Keratinocyte (primary cell): ENCODE data around the gene MAGEB1. TPM values are rescaled to one million over a fixed set of nuclear protein-coding genes. Genes with fewer than 3 reads are reported as not detected.

ENCODE experiments used
- DNase-seq: peaks from one replicate; pipeline ENCODE4 v3.0.0-alpha.2; 2011; ENCODE audit warnings: low read depth, missing footprints, low spot score
- FAIRE-seq: peaks from 2 replicates; lab custom pipeline; 2011; peaks lifted over from hg19 to GRCh38; lab: Jason Lieb, UNC
- H2AFZ ChIP-seq: 2 replicates; pipeline ENCODE4 v1.6.0; 2012; ENCODE audit warnings: low read length, control low read depth, inconsistent platforms; ENCODE audit not compliant: control insufficient read depth
- H3K27ac ChIP-seq: 2 replicates; pipeline ENCODE4 v1.5.1; 2011; ENCODE audit warnings: low read length; ENCODE audit not compliant: control insufficient read depth, insufficient read depth
- H3K27me3 ChIP-seq: 3 replicates; pipeline ENCODE4 v1.6.0; 2011; ENCODE audit warnings: low read length; ENCODE audit not compliant: control insufficient read depth, insufficient read depth; ENCODE audit errors: extremely low read depth
- H3K36me3 ChIP-seq, 2 experiments: 2 replicates in 1 of 2; 3 replicates in 1 of 2; pipeline ENCODE4 v1.5.1; 2011; ENCODE audit warnings: low read length in 2 of 2, mild to moderate bottlenecking in 1 of 2; ENCODE audit not compliant: control insufficient read depth in 2 of 2, insufficient read depth in 2 of 2; ENCODE audit errors: extremely low read depth in 1 of 2
- H3K4me1 ChIP-seq: 3 replicates; pipeline ENCODE4 v1.5.1; 2011; ENCODE audit warnings: low read length; ENCODE audit not compliant: control insufficient read depth, insufficient read depth; ENCODE audit errors: extremely low read depth
- H3K4me2 ChIP-seq: 3 replicates; pipeline ENCODE4 v1.6.0; 2011; ENCODE audit warnings: low read depth, low read length; ENCODE audit not compliant: control insufficient read depth, insufficient read depth; ENCODE audit errors: extremely low read depth
- H3K4me3 ChIP-seq, 3 experiments: fragments of 200-600 bp in 1 of 3; sonication (generic) in 1 of 3; 2 replicates in 2 of 3; 3 replicates in 1 of 3; pipeline ENCODE4 v1.5.1; 2011 to 2016; ENCODE audit warnings: low read length in 3 of 3, mild to moderate bottlenecking in 3 of 3, control low read depth in 2 of 3, inconsistent platforms in 1 of 3, low read depth in 1 of 3, mixed read lengths in 1 of 3, mixed run types in 1 of 3, moderate library complexity in 1 of 3; ENCODE audit not compliant: control insufficient read depth in 2 of 3, insufficient read depth in 2 of 3; ENCODE audit errors: extremely low read depth in 1 of 3
- H3K79me2 ChIP-seq: 2 replicates; pipeline ENCODE4 v1.6.0; 2012; ENCODE audit warnings: low read length; ENCODE audit not compliant: control insufficient read depth, insufficient read depth
- H3K9ac ChIP-seq: 3 replicates; pipeline ENCODE4 v1.6.0; 2011; ENCODE audit warnings: low read length; ENCODE audit not compliant: control insufficient read depth, insufficient read depth; ENCODE audit errors: extremely low read depth
- H3K9me1 ChIP-seq: 3 replicates; pipeline ENCODE4 v1.6.0; 2011; ENCODE audit warnings: low read length; ENCODE audit not compliant: control insufficient read depth, insufficient read depth; ENCODE audit errors: extremely low read depth
- H3K9me3 ChIP-seq: 2 replicates; pipeline ENCODE4 v1.5.1; 2012; ENCODE audit warnings: low read depth, low read length; ENCODE audit not compliant: control insufficient read depth
- H4K20me1 ChIP-seq: 3 replicates; pipeline ENCODE4 v1.6.0; 2011; ENCODE audit warnings: low read length; ENCODE audit not compliant: control insufficient read depth, insufficient read depth; ENCODE audit errors: extremely low read depth
- CTCF ChIP-seq, 3 experiments: IDR thresholded peaks in 1 of 3; conservative IDR thresholded peaks in 1 of 3; optimal IDR thresholded peaks in 1 of 3; 2 replicates in 2 of 3; 3 replicates in 1 of 3; pipeline versions ENCODE3 to v1.5.1; 2011; ENCODE audit warnings: low read length in 3 of 3, mild to moderate bottlenecking in 3 of 3, moderate library complexity in 2 of 3, control low read depth in 1 of 3, inconsistent platforms in 1 of 3; ENCODE audit not compliant: insufficient read depth in 2 of 3; ENCODE audit errors: extremely low read depth in 1 of 3
- EZH2 ChIP-seq: IDR thresholded peaks from one replicate; pipeline ENCODE4 v1.6.1; 2012; ENCODE audit warnings: inconsistent platforms, mild to moderate bottlenecking, low read length, moderate library complexity
- dilution Hi-C: fragments of 300-500 bp; cut with MboI; formaldehyde crosslinking; loops from one replicate; pipeline ENCODE4 v1.7.0; 2020; ENCODE audit warnings: low sequenced_read_pairs; ENCODE audit not compliant: extremely low pct_ligation_motif_present
- polyA plus RNA-seq, 5 experiments: library from polyadenylated mRNA; depleted of rRNA in 3 of 5; stranded (reverse) in 3 of 5; stranded (forward) in 1 of 5; unstranded in 1 of 5; fragments of >200 nt; gene quantifications; 1 replicate in 1 of 5; 2 replicates in 3 of 5; 3 replicates in 1 of 5; pipeline versions ENCODE4 v1.2.1 to v1.2.3, GENCODE V29; 2011 to 2012; ENCODE audit warnings: missing spikeins in 2 of 5, low read depth in 1 of 5, low replicate concordance in 1 of 5

MAGEB1 gene
- polyA plus RNA-seq, 1 donor (not counting 4 experiments of a cell fraction or from before 2014, with no cell fraction given) = not detected

DNA sequence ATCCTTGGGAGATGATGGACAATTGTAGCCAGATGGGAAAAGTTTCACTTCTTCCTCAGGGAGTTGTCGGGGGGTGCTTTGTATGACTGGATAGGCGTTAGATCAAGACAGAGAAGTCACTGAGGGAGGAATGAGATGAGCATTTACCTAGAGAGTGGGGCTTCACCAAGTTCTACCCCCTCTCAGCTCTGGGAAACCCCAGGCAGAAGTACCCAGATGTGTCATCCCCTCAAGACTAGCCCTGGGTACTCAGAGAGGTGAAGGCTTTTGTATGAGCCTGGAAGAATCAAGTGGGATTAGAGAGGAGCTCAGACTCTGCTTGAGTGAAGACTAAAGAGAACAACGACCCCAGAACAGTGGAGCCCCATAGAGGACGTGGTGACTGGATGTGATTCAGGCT lies 1.9 kb downstream of the MAGEB1 start:
- Histone ChIP-seq H3K27me3 (no peaks in the 10 kb centered on the region), H3K4me2 (no peak overlapping the region), H3K9me1 (no peaks in the 10 kb centered on the region), H3K27ac (no peak overlapping the region), H3K9ac (no peak overlapping the region), H3K36me3 (no peaks in the 10 kb centered on the region), H4K20me1 (no peaks in the 10 kb centered on the region), H3K9me3 (peaks cover 4% of the 10 kb centered on the region), H3K79me2 (no peaks in the 10 kb centered on the region), H3K4me3 (no peak overlapping the region), H3K4me1 (no peaks in the 10 kb centered on the region), H2AFZ (no peak overlapping the region)
- dilution Hi-C loops = no loop called here
- FAIRE-seq (no peak), DNase-seq (no peak)
- TF ChIP-seq EZH2 (no peak), CTCF (optimal IDR thresholded peaks at IDR 0.05 in 1 of 3, IDR thresholded peaks at IDR 0.05 in 1 of 3, conservative IDR thresholded peaks at IDR 0.05 in 1 of 3; ENCODE audit: extremely low read depth in 1 of 3, insufficient read depth in 2 of 3, low read length in 3 of 3) (no peak)

GRCh38 chrX:30253257-30253656 lies 6.3 kb downstream of the MAGEB1 start:
- no peaks in the 10 kb centered on the region for H3K27me3 ChIP-seq
- H3K9me3 ChIP-seq = peaks cover 2% of the 10 kb centered on the region
- H3K4me2 ChIP-seq = no peak overlapping the region
- H3K9me1 ChIP-seq = no peaks in the 10 kb centered on the region
- H3K4me3 ChIP-seq = no peak overlapping the region
- no peaks in the 10 kb centered on the region for H3K4me1 ChIP-seq
- no peaks in the 10 kb centered on the region for H4K20me1 ChIP-seq
- no peak overlapping the region for H2AFZ ChIP-seq
- H3K36me3 ChIP-seq = no peaks in the 10 kb centered on the region
- no peak for FAIRE-seq
- no peak for TF ChIP-seq EZH2
- H3K27ac ChIP-seq = no peak overlapping the region
- dilution Hi-C loops = no loop called here
- DNase-seq = no peak
- no peak overlapping the region for H3K9ac ChIP-seq
- H3K79me2 ChIP-seq = no peaks in the 10 kb centered on the region

DNA sequence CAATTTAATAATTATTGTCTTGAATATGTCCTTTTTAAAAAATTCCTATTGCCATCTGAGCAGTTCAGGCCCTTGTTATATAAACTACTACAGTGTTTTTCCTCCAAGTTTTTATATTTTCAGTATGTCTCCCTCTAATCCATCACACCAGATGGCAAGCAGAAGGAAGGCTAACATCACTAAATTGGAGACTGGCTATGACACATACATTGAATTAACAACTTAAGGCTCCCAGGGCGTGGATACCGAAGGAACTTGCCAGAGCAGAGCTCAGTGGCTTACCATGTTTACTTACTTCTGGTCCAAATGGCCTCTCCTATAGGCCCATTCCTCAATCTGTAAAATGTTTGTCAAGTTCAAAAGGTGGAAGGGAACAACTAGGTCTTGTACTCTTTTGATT lies 13.0 kb downstream of the MAGEB1 start:
- H3K4me1 ChIP-seq = no peaks in the 10 kb centered on the region
- H3K27ac ChIP-seq = no peak overlapping the region
- H4K20me1 ChIP-seq = no peaks in the 10 kb centered on the region
- no peak overlapping the region for H3K4me2 ChIP-seq
- no peak overlapping the region for H2AFZ ChIP-seq
- FAIRE-seq (no peak), DNase-seq (no peak)
- H3K36me3 ChIP-seq = no peaks in the 10 kb centered on the region
- peaks cover 2% of the 10 kb centered on the region for H3K9me3 ChIP-seq
- dilution Hi-C loops = no loop called here
- no peaks in the 10 kb centered on the region for H3K27me3 ChIP-seq
- TF ChIP-seq EZH2 = no peak
- no peak for TF ChIP-seq CTCF (optimal IDR thresholded peaks at IDR 0.05 in 1 of 3, IDR thresholded peaks at IDR 0.05 in 1 of 3, conservative IDR thresholded peaks at IDR 0.05 in 1 of 3; ENCODE audit: extremely low read depth in 1 of 3, insufficient read depth in 2 of 3, low read length in 3 of 3)
- no peak overlapping the region for H3K9ac ChIP-seq
- no peaks in the 10 kb centered on the region for H3K79me2 ChIP-seq
- no peaks in the 10 kb centered on the region for H3K9me1 ChIP-seq
- no peak overlapping the region for H3K4me3 ChIP-seq
